Keratinocyte (primary cell): Measurements from ENCODE around the gene ECE1. TPM values are rescaled to one million over a fixed set of nuclear protein-coding genes. Genes with fewer than 3 reads are reported as not detected.

Experiments
- DNase-seq: peaks from one replicate; pipeline ENCODE4 v3.0.0-alpha.2; 2011; ENCODE audit warnings: low read depth, missing footprints, low spot score
- FAIRE-seq: peaks from 2 replicates; lab custom pipeline; 2011; peaks lifted over from hg19 to GRCh38; lab: Jason Lieb, UNC
- H2AFZ ChIP-seq: 2 replicates; pipeline ENCODE4 v1.6.0; 2012; ENCODE audit warnings: low read length, control low read depth, inconsistent platforms; ENCODE audit not compliant: control insufficient read depth
- H3K27ac ChIP-seq: 2 replicates; pipeline ENCODE4 v1.5.1; 2011; ENCODE audit warnings: low read length; ENCODE audit not compliant: control insufficient read depth, insufficient read depth
- H3K27me3 ChIP-seq: 3 replicates; pipeline ENCODE4 v1.6.0; 2011; ENCODE audit warnings: low read length; ENCODE audit not compliant: control insufficient read depth, insufficient read depth; ENCODE audit errors: extremely low read depth
- H3K36me3 ChIP-seq, 2 experiments: 2 replicates in 1 of 2; 3 replicates in 1 of 2; pipeline ENCODE4 v1.5.1; 2011; ENCODE audit warnings: low read length in 2 of 2, mild to moderate bottlenecking in 1 of 2; ENCODE audit not compliant: control insufficient read depth in 2 of 2, insufficient read depth in 2 of 2; ENCODE audit errors: extremely low read depth in 1 of 2
- H3K4me1 ChIP-seq: 3 replicates; pipeline ENCODE4 v1.5.1; 2011; ENCODE audit warnings: low read length; ENCODE audit not compliant: control insufficient read depth, insufficient read depth; ENCODE audit errors: extremely low read depth
- H3K4me2 ChIP-seq: 3 replicates; pipeline ENCODE4 v1.6.0; 2011; ENCODE audit warnings: low read depth, low read length; ENCODE audit not compliant: control insufficient read depth, insufficient read depth; ENCODE audit errors: extremely low read depth
- H3K4me3 ChIP-seq, 3 experiments: fragments of 200-600 bp in 1 of 3; sonication (generic) in 1 of 3; 2 replicates in 2 of 3; 3 replicates in 1 of 3; pipeline ENCODE4 v1.5.1; 2011 to 2016; ENCODE audit warnings: low read length in 3 of 3, mild to moderate bottlenecking in 3 of 3, control low read depth in 2 of 3, inconsistent platforms in 1 of 3, low read depth in 1 of 3, mixed read lengths in 1 of 3, mixed run types in 1 of 3, moderate library complexity in 1 of 3; ENCODE audit not compliant: control insufficient read depth in 2 of 3, insufficient read depth in 2 of 3; ENCODE audit errors: extremely low read depth in 1 of 3
- H3K79me2 ChIP-seq: 2 replicates; pipeline ENCODE4 v1.6.0; 2012; ENCODE audit warnings: low read length; ENCODE audit not compliant: control insufficient read depth, insufficient read depth
- H3K9ac ChIP-seq: 3 replicates; pipeline ENCODE4 v1.6.0; 2011; ENCODE audit warnings: low read length; ENCODE audit not compliant: control insufficient read depth, insufficient read depth; ENCODE audit errors: extremely low read depth
- H3K9me1 ChIP-seq: 3 replicates; pipeline ENCODE4 v1.6.0; 2011; ENCODE audit warnings: low read length; ENCODE audit not compliant: control insufficient read depth, insufficient read depth; ENCODE audit errors: extremely low read depth
- H3K9me3 ChIP-seq: 2 replicates; pipeline ENCODE4 v1.5.1; 2012; ENCODE audit warnings: low read depth, low read length; ENCODE audit not compliant: control insufficient read depth
- H4K20me1 ChIP-seq: 3 replicates; pipeline ENCODE4 v1.6.0; 2011; ENCODE audit warnings: low read length; ENCODE audit not compliant: control insufficient read depth, insufficient read depth; ENCODE audit errors: extremely low read depth
- EZH2 ChIP-seq: IDR thresholded peaks from one replicate; pipeline ENCODE4 v1.6.1; 2012; ENCODE audit warnings: inconsistent platforms, mild to moderate bottlenecking, low read length, moderate library complexity
- dilution Hi-C: fragments of 300-500 bp; cut with MboI; formaldehyde crosslinking; loops from one replicate; pipeline ENCODE4 v1.7.0; 2020; ENCODE audit warnings: low sequenced_read_pairs; ENCODE audit not compliant: extremely low pct_ligation_motif_present
- polyA plus RNA-seq, 5 experiments: library from polyadenylated mRNA; depleted of rRNA in 3 of 5; stranded (reverse) in 3 of 5; stranded (forward) in 1 of 5; unstranded in 1 of 5; fragments of >200 nt; gene quantifications; 1 replicate in 1 of 5; 2 replicates in 3 of 5; 3 replicates in 1 of 5; pipeline versions ENCODE4 v1.2.1 to v1.2.3, GENCODE V29; 2011 to 2012; ENCODE audit warnings: missing spikeins in 2 of 5, low read depth in 1 of 5, low replicate concordance in 1 of 5
- TF ChIP-seq, protein P1 (sequence below), 3 experiments: IDR thresholded peaks in 1 of 3; conservative IDR thresholded peaks in 1 of 3; optimal IDR thresholded peaks in 1 of 3; 2 replicates in 2 of 3; 3 replicates in 1 of 3; pipeline versions ENCODE3 to v1.5.1; 2011; ENCODE audit warnings: low read length in 3 of 3, mild to moderate bottlenecking in 3 of 3, moderate library complexity in 2 of 3, control low read depth in 1 of 3, inconsistent platforms in 1 of 3; ENCODE audit not compliant: insufficient read depth in 2 of 3; ENCODE audit errors: extremely low read depth in 1 of 3

ECE1 gene
- polyA plus RNA-seq, 1 donor (not counting 4 experiments of a cell fraction or from before 2014, with no cell fraction given): 59.1 TPM

DNA sequence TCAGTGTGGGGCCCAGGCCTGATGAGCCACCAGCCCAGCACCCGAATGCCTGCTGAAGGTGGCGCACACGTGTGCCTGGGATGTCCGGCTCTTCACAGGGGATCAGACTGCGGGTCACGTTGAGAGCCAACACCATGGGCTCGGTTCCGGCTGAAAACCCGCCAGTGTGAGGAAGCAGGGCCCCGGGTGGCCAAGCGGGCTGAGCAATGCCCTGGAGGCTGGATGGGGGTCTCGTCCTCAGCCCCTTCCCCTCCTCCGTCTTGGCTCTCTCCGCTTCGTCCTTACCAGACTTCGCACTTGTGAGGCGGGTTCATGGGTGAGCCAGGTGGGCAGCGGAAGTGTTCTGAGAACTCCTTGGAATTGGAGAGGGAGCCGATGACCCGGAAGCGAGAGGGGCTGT lies 70.6 kb downstream of the ECE1 start:
- Histone ChIP-seq H3K4me3 (no peak overlapping the region), H3K27ac (no peak overlapping the region), H2AFZ (no peak overlapping the region), H4K20me1 (no peaks in the 10 kb centered on the region), H3K79me2 (no peaks in the 10 kb centered on the region), H3K27me3 (no peaks in the 10 kb centered on the region), H3K4me1 (no peaks in the 10 kb centered on the region), H3K9ac (no peak overlapping the region), H3K9me1 (no peaks in the 10 kb centered on the region), H3K4me2 (no peak overlapping the region), H3K36me3 (peaks cover 6 to 21% of the 10 kb centered on the region in 2 experiments), H3K9me3 (no peaks in the 10 kb centered on the region)
- TF ChIP-seq, protein P1, sequence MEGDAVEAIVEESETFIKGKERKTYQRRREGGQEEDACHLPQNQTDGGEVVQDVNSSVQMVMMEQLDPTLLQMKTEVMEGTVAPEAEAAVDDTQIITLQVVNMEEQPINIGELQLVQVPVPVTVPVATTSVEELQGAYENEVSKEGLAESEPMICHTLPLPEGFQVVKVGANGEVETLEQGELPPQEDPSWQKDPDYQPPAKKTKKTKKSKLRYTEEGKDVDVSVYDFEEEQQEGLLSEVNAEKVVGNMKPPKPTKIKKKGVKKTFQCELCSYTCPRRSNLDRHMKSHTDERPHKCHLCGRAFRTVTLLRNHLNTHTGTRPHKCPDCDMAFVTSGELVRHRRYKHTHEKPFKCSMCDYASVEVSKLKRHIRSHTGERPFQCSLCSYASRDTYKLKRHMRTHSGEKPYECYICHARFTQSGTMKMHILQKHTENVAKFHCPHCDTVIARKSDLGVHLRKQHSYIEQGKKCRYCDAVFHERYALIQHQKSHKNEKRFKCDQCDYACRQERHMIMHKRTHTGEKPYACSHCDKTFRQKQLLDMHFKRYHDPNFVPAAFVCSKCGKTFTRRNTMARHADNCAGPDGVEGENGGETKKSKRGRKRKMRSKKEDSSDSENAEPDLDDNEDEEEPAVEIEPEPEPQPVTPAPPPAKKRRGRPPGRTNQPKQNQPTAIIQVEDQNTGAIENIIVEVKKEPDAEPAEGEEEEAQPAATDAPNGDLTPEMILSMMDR (optimal IDR thresholded peaks at IDR 0.05 in 1 of 3, IDR thresholded peaks at IDR 0.05 in 1 of 3, conservative IDR thresholded peaks at IDR 0.05 in 1 of 3; ENCODE audit: extremely low read depth in 1 of 3, insufficient read depth in 2 of 3, low read length in 3 of 3): no peak
- TF ChIP-seq EZH2: no peak
- FAIRE-seq (no peak), DNase-seq (no peak)
- dilution Hi-C loops: no loop called here

DNA sequence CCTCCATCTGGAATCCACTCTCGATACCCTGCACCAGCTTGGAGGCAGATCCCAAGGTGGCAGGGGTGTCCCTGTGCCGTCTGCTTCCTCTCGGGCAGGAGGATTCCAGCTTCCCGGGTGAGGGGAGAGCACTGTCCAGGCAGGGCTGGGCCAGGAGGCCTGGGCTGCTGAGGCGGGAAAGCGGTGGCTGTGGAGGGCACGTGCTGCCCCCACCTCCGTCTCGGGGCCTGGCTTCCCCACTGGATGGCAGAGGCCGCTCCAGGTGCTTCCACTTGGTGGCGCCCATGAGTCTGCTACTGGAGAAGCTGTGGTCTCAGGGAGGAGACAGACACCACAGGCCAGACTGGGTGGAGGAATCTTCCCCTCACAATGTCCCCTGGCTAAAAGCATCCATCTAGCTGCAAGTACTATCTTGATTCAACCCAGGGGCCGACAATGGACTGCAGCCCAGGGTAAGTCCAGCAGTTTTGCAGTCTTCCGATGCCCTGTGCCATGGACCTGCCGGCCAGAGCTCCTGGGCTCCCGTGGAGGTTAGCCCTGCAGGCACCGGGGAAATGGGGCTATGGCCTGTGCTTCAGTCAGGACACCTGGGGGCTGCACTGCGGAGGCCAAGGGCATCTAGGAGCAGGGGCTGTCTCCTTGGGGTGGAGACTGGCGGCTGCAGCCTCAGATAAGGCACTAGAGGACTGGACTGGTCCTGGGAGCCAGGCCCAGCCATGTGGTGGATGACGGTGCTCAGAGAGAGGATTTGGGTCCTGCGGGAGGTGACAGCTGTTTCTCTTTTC lies 72.3 kb downstream of the ECE1 start:
- Histone ChIP-seq H3K9me3 (no peaks in the 10 kb centered on the region), H3K4me2 (no peak overlapping the region), H3K27me3 (no peaks in the 10 kb centered on the region), H3K36me3 (peaks cover 3 to 15% of the 10 kb centered on the region in 2 experiments), H2AFZ (no peak overlapping the region), H3K4me3 (no peak overlapping the region), H3K4me1 (no peaks in the 10 kb centered on the region), H3K9me1 (no peaks in the 10 kb centered on the region), H3K9ac (no peak overlapping the region), H4K20me1 (no peaks in the 10 kb centered on the region), H3K79me2 (no peaks in the 10 kb centered on the region), H3K27ac (no peak overlapping the region)
- dilution Hi-C loops: no loop called here
- no peak for TF ChIP-seq EZH2
- TF ChIP-seq, protein P1 (optimal IDR thresholded peaks at IDR 0.05 in 1 of 3, IDR thresholded peaks at IDR 0.05 in 1 of 3, conservative IDR thresholded peaks at IDR 0.05 in 1 of 3; ENCODE audit: extremely low read depth in 1 of 3, insufficient read depth in 2 of 3, low read length in 3 of 3): peak; percentile 50 to 62 (median 62)
- DNase-seq (no peak), FAIRE-seq (no peak)
